Chondrocyte (in vitro differentiated cells): ENCODE data around the gene CYSRT1. TPM values are rescaled to one million over a fixed set of nuclear protein-coding genes. Genes with fewer than 3 reads are reported as not detected.

Experiments
- DNase-seq: peaks from one replicate; pipeline ENCODE4 v3.0.0; 2021; ENCODE audit warnings: mixed read lengths, low spot score
- H3K27ac Mint-ChIP-seq: one replicate; pipeline ENCODE4 v1.8.0; 2021; ENCODE audit warnings: mild to moderate bottlenecking, moderate library complexity, mixed read lengths; ENCODE audit not compliant: unreplicated experiment
- H3K27me3 Mint-ChIP-seq: 2 replicates; pipeline ENCODE4 v1.8.0; 2021; ENCODE audit warnings: low read depth, mixed read lengths
- H3K36me3 Mint-ChIP-seq: 2 replicates; pipeline ENCODE4 v1.8.0; 2021; ENCODE audit warnings: low read depth, mixed read lengths
- H3K4me1 Mint-ChIP-seq: 2 replicates; pipeline ENCODE4 v1.8.0; 2021; ENCODE audit warnings: low read depth, mild to moderate bottlenecking, mixed read lengths
- H3K4me3 Mint-ChIP-seq: one replicate; pipeline ENCODE4 v1.8.0; 2021; ENCODE audit warnings: mild to moderate bottlenecking, moderate library complexity, mixed read lengths; ENCODE audit not compliant: unreplicated experiment
- H3K9me3 Mint-ChIP-seq: 2 replicates; pipeline ENCODE4 v1.8.0; 2021; ENCODE audit warnings: low read depth, mixed read lengths
- total RNA-seq: library from RNA; stranded (reverse); gene quantifications from 3 replicates; pipeline ENCODE4 v1.2.1, GENCODE V29; 2021
- TF ChIP-seq, protein P1 (sequence below): fragments of 200-600 bp; sonication (generic); IDR thresholded peaks from 2 replicates; pipeline ENCODE4 v1.5.0; 2021; ENCODE audit warnings: antibody characterized with exemption, mild to moderate bottlenecking, moderate library complexity

The CYSRT1 gene
- total RNA-seq, 1 donor from 2014 or later, result 0.92 TPM

GRCh38 chr9:137234055-137234697, 9.2 kb downstream of the CYSRT1 start:
- H3K27ac Mint-ChIP-seq, result no peak overlapping the region
- peaks cover 4% of the 10 kb centered on the region for H3K4me1 Mint-ChIP-seq

DNA sequence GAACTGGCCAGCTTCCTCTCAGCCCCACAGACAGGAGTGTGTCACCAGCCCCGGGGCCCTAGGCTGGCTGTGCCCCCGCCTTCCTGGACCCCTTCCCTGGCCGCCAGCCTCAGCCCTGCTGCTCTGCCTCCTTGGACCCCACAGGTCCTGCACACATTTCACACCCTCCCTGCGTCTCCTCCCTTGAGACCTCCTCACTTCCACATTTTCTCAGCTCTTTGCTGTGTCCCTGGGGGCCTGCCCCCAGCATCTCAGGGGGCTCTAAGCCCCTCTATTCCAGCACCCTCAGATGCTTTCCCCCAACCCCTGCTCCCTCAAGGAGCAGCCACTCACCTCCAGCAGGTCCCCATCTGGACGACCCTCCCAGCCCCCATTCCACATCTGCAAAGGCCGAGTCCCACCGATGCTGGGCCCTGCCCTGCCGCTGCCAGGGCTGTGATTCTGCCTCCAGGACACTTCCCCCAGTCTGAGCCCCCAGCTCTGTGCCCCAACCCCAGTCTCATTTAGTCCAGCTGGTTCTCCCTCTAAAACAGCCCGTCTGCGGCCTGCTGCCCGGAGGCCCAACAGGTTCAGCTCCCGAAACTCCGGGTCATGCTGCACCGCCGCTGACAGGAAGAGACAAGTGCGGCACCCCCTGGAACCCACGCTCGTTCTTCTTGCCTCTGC, 9.9 kb downstream of the CYSRT1 start:
- no peaks in the 10 kb centered on the region for H3K9me3 Mint-ChIP-seq
- no peak overlapping the region for H3K27ac Mint-ChIP-seq
- H3K27me3 Mint-ChIP-seq, result no peaks in the 10 kb centered on the region
- TF ChIP-seq, protein P1, sequence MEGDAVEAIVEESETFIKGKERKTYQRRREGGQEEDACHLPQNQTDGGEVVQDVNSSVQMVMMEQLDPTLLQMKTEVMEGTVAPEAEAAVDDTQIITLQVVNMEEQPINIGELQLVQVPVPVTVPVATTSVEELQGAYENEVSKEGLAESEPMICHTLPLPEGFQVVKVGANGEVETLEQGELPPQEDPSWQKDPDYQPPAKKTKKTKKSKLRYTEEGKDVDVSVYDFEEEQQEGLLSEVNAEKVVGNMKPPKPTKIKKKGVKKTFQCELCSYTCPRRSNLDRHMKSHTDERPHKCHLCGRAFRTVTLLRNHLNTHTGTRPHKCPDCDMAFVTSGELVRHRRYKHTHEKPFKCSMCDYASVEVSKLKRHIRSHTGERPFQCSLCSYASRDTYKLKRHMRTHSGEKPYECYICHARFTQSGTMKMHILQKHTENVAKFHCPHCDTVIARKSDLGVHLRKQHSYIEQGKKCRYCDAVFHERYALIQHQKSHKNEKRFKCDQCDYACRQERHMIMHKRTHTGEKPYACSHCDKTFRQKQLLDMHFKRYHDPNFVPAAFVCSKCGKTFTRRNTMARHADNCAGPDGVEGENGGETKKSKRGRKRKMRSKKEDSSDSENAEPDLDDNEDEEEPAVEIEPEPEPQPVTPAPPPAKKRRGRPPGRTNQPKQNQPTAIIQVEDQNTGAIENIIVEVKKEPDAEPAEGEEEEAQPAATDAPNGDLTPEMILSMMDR, result no peak
- H3K4me1 Mint-ChIP-seq, result peaks cover 9% of the 10 kb centered on the region
- H3K36me3 Mint-ChIP-seq, result no peaks in the 10 kb centered on the region
- no peak overlapping the region for H3K4me3 Mint-ChIP-seq
- no peak for DNase-seq

More at GRCh38 chr9:137234055-137234697, 9.2 kb downstream of the CYSRT1 start:
- TF ChIP-seq, protein P1, result no peak
- Mint-ChIP-seq H3K36me3 (no peaks in the 10 kb centered on the region), H3K4me3 (no peak overlapping the region), H3K27me3 (no peaks in the 10 kb centered on the region), H3K9me3 (no peaks in the 10 kb centered on the region)
- no peak for DNase-seq

DNA sequence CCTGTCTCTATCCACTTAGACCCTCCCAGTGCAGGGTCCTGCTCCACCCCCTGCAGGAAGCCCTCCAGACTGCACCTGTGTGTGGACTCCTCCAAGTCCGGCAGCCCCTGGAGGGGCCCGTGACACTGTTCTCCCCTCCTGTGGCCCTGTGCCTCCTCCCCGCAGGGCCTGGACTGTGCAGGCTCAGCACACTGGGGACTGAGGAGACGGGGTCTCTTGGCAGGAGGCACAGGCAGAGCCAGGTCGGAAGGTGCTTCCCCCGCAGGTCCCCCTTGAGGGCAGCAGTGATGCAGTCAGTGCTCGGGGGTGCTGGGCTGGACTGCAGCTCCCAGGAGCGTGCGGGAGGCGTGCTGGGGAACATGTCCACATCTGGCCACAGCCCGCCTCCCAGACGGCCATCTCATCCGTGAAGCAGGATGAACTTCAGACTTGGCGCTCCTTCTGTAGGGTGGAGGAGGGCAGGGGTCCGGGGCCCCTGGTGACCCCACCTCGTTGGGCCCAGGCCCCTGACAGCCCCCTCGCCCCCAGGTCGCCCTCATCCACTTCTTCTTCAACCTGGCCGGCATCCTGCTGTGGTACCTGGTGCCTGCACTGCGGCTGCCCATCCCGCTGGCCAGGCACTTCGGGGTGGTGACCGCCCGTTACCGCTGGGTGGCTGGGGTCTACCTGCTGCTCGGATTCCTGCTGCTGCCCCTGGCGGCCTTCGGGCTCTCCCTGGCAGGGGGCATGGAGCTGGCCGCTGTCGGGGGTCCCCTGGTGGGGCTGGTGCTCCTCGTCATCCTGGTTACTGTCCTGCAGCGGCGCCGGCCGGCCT, 10.7 kb downstream of the CYSRT1 start:
- Mint-ChIP-seq H3K36me3 (no peaks in the 10 kb centered on the region), H3K9me3 (no peaks in the 10 kb centered on the region), H3K4me1 (peaks cover 11% of the 10 kb centered on the region), H3K4me3 (no peak overlapping the region), H3K27ac (no peak overlapping the region), H3K27me3 (no peaks in the 10 kb centered on the region)
- DNase-seq, result no peak
- TF ChIP-seq, protein P1, result no peak

GRCh38 chr9:137236238-137236935, 11.4 kb downstream of the CYSRT1 start:
- no peaks in the 10 kb centered on the region for H3K9me3 Mint-ChIP-seq
- DNase-seq, result no peak
- peaks cover 11% of the 10 kb centered on the region for H3K4me1 Mint-ChIP-seq
- no peak overlapping the region for H3K27ac Mint-ChIP-seq
- TF ChIP-seq, protein P1, result peak; percentile 99
- no peaks in the 10 kb centered on the region for H3K36me3 Mint-ChIP-seq
- no peaks in the 10 kb centered on the region for H3K27me3 Mint-ChIP-seq
- H3K4me3 Mint-ChIP-seq, result no peak overlapping the region
